Prostate gland (tissue), 2 donors: ENCODE measurements around the gene SCGB1C1. TPM values are rescaled to one million over a fixed set of nuclear protein-coding genes. Genes with fewer than 3 reads are reported as not detected.
A peak's percentile ranks its signal among the peaks of the same experiment; 100 is the strongest.

ENCODE experiments used
- DNase-seq: peaks from one replicate; pipeline ENCODE4 v3.0.0-alpha.2; 2019; ENCODE audit warnings: low spot score
- H3K27ac ChIP-seq, 2 donors: fragments of 200-600 bp; sonication (generic); 2 replicates each; pipeline ENCODE4 v1.5.1; 2017 to 2019
- H3K27me3 ChIP-seq: fragments of 200-600 bp; sonication (generic); replicated peaks from 2 replicates; pipeline ENCODE4 v1.5.1; 2019; ENCODE audit not compliant: insufficient read depth
- H3K36me3 ChIP-seq, 2 donors: fragments of 200-600 bp; sonication (generic); 1 replicate in 1 of 2; 2 replicates in 1 of 2; pipeline versions ENCODE4 v1.5.1 to v1.8.1; 2017 to 2019
- H3K4me1 ChIP-seq: fragments of 200-600 bp; sonication (generic); replicated peaks from 2 replicates; pipeline ENCODE4 v1.5.1; 2019
- H3K4me3 ChIP-seq, 2 donors: fragments of 200-600 bp; sonication (generic); 2 replicates each; pipeline ENCODE4 v1.5.1; 2017 to 2019
- H3K9me3 ChIP-seq: fragments of 200-600 bp; sonication (generic); 2 replicates; pipeline ENCODE4 v1.5.1; 2017
- POLR2A ChIP-seq: fragments of 450-650 bp; IDR thresholded peaks from one replicate; pipeline ENCODE4 v1.6.1; 2016; ENCODE audit warnings: antibody characterized with exemption, mild to moderate bottlenecking
- POLR2AphosphoS5 ChIP-seq: sonication (generic); formaldehyde crosslinking; IDR thresholded peaks from one replicate; pipeline ENCODE4 v1.6.1; 2017; ENCODE audit warnings: antibody characterized with exemption
- WGBS: methylation state at CpG from one replicate; pipeline ENCODE4 v1.1.5; 2018; 5-methylcytosine and 5-hydroxymethylcytosine counted together
- intact Hi-C: fragments of 100-400 bp; cut with DNase I; formaldehyde crosslinking; loops from one replicate; pipeline ENCODE4 v1.14.2; 2022
- total RNA-seq, 2 donors: library from RNA; depleted of rRNA; stranded (reverse); fragments of >200 nt; gene quantifications; one replicate each; pipeline ENCODE4 v1.1.0, GENCODE V29; 2016
- TF ChIP-seq, protein P1 (sequence below), 4 experiments: fragments of 200-600 bp in 2 of 4; fragments of 450-650 bp in 2 of 4; sonication (generic) in 2 of 4; IDR thresholded peaks; 1 replicate in 3 of 4; 2 replicates in 1 of 4; pipeline ENCODE4 v1.5.1; 2016 to 2019; ENCODE audit warnings: antibody characterized with exemption in 4 of 4, mild to moderate bottlenecking in 2 of 4, moderate library complexity in 2 of 4

The SCGB1C1 gene
- total RNA-seq, 2 donors from 2014 or later, result not detected

DNA sequence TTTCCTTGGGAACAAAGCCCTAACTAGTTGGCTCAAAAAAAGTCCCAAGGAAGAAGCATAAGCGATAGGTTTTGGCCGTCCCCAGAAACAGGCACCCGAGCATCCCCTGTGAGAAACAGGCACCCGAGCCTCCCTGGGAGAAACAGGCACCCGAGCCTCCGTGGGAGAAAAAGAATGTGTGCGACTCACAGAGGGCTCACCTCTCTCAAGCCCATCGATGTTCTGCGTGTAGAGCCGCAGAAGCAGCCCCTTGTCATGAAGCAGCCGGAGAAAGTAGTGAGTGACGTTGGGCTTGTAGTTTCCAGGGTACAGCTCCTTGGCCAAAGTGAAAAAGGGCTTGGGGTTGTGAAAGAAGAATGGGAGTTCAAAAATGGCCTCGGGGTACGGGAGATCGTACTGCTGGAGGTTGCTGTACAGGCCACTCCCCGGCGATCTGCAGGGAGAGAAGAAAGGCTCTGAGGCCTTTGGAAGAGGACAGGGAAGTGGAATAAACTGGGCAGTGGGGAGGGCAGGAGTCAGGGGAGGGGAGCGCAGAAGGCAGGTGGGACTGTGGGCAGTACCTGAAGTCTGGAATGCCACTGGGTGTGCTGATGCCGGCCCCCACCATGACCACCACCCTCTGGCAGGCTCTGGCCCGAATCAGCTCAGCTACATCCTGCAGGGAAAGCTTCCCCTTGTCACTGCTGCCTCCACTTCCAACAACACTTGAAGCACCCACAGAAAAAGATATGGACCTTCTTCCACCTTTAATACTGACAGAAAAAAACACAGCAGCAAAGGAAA lies 40.1 kb downstream of the SCGB1C1 start:
- DNase-seq, result no peak
- H3K4me3 ChIP-seq, result no peak overlapping the region
- H3K27ac ChIP-seq, result no peak overlapping the region
- intact Hi-C loops, result loop anchor here (10.0 kb wide), 1 partner anchor 272 kb away; the partner anchor contains the start of gene RNH1
- H3K4me1 ChIP-seq, result no peaks in the 10 kb centered on the region
- H3K36me3 ChIP-seq, result no peaks in the 10 kb centered on the region
- TF ChIP-seq POLR2AphosphoS5 (no peak), POLR2A (no peak)
- TF ChIP-seq, protein P1, sequence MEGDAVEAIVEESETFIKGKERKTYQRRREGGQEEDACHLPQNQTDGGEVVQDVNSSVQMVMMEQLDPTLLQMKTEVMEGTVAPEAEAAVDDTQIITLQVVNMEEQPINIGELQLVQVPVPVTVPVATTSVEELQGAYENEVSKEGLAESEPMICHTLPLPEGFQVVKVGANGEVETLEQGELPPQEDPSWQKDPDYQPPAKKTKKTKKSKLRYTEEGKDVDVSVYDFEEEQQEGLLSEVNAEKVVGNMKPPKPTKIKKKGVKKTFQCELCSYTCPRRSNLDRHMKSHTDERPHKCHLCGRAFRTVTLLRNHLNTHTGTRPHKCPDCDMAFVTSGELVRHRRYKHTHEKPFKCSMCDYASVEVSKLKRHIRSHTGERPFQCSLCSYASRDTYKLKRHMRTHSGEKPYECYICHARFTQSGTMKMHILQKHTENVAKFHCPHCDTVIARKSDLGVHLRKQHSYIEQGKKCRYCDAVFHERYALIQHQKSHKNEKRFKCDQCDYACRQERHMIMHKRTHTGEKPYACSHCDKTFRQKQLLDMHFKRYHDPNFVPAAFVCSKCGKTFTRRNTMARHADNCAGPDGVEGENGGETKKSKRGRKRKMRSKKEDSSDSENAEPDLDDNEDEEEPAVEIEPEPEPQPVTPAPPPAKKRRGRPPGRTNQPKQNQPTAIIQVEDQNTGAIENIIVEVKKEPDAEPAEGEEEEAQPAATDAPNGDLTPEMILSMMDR (IDR thresholded peaks at IDR 0.05), result no peak
- 88% methylated on average over 20 of the region's 20 CpGs for WGBS
- no peaks in the 10 kb centered on the region for H3K9me3 ChIP-seq
- no peaks in the 10 kb centered on the region for H3K27me3 ChIP-seq

DNA sequence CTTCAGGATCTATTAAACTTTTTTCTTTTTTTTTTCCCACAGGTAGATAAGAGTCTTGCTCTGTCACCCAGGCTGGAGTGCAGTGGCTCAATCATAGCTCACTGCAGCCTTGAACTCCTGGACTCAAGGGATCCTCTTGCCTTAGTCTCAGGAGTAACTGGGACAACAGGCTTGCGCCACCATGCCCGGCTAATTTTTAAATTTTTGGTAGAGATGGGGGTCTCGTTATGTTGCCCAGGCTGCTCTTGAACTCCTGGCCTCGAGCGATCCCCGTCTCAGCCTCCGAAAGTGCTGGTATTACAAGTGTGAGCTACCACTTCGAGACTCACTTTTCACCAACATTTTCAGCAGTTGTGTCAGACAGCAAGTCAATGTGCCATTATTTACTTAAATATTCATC lies 42.3 kb downstream of the SCGB1C1 start:
- TF ChIP-seq POLR2AphosphoS5, result no peak
- TF ChIP-seq, protein P1 (IDR thresholded peaks at IDR 0.05), result no peak
- TF ChIP-seq POLR2A, result no peak
- WGBS, result 70% methylated on average over 8 of the region's 8 CpGs
- H3K36me3 ChIP-seq, result no peaks in the 10 kb centered on the region
- peak overlapping the region; percentile 90 to 95 for H3K4me3 ChIP-seq
- H3K9me3 ChIP-seq, result no peaks in the 10 kb centered on the region
- no peaks in the 10 kb centered on the region for H3K27me3 ChIP-seq
- H3K27ac ChIP-seq, result peak overlapping the region; percentile 98
- no peak for DNase-seq
- H3K4me1 ChIP-seq, result peaks cover 8% of the 10 kb centered on the region
- intact Hi-C loops, result loop anchor here (5.0 to 10.0 kb wide), 2 partner anchors 122 to 270 kb away; partner anchors contain the start of gene RNH1

DNA sequence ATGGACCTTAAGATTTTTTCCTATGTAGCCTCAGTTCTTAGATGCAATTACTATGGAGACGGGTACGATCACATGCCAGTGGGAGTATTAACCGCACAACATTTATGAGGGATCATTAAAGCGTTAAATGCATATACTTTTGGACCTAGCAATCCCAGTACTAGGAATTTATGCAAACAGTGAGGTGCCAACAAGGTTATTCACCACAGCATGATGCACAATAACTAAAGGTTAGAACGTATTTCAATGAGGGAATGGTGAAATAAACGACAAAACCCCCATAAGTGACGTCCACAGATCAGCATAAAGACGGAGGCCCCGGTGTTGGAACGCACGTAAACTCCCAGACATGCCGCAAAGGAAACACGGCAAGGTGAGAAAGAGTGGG lies 42.7 kb downstream of the SCGB1C1 start:
- Histone ChIP-seq H3K4me1 (peaks cover 8% of the 10 kb centered on the region), H3K36me3 (no peaks in the 10 kb centered on the region), H3K4me3 (peak overlapping the region; percentile 90 to 95), H3K9me3 (no peaks in the 10 kb centered on the region), H3K27ac (peak overlapping the region; percentile 98), H3K27me3 (no peaks in the 10 kb centered on the region)
- intact Hi-C loops, result loop anchor here (5.0 to 10.0 kb wide), 2 partner anchors 122 to 269 kb away; partner anchors contain the start of gene RNH1
- no peak for TF ChIP-seq POLR2AphosphoS5
- no peak for TF ChIP-seq POLR2A
- TF ChIP-seq, protein P1 (IDR thresholded peaks at IDR 0.05), result no peak
- WGBS, result 1% methylated on average over 13 of the region's 13 CpGs
- no peak for DNase-seq

DNA sequence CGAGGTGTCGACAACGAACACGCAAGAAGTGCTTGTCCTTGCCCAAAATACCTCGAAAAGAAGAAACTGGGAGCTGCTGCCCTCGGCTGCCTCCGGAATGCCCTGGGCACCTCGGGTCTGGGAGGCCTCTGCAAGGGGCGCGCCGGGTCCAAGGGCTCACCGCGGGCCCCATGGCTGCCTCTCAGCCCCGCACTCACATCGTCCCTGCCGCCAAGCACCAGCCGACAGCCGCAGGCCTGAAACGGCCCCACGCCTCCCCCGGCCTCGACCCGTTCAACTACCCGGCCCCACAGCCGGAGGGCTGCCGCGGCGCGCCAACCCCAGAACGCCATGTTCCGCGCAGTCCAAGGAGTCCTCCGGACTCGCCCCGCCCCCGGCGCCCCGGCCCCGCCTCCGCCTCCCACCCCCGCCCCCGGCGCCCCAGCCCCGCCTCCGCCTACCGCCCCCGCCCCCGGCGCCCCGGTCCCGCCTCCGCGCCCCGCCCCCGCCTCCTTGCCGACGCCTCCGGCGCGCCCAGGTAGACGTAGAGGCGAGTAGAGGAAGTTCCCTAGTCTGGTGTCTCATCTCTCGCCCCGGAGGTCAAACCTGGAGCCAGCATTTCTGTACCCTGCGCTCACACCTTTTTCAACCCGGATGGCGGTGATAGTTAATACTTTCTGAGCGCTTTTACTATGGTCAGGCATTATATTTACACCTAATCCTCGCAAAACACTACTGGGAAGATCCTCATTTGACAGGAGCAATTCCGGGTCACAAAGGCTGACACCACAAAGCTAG lies 43.3 kb downstream of the SCGB1C1 start, which contains the start of gene SIRT3:
TSS of gene SIRT3 (minus strand) at position 346 of the 777 bp plus-strand sequence. CDS start at position 332, 14 bp downstream.
- DNase-seq, result peak; percentile 86
- Histone ChIP-seq H3K4me3 (peak within 1 kb of the TSS; percentile 90 to 95), H3K4me1 (peaks cover 10% of the 10 kb centered on the region), H3K27ac (peak within 1 kb of the TSS; percentile 98), H3K27me3 (no peaks in the 10 kb centered on the region), H3K9me3 (no peaks in the 10 kb centered on the region), H3K36me3 (no peaks in the 10 kb centered on the region)
- TF ChIP-seq, protein P1 (IDR thresholded peaks at IDR 0.05), result peak in 1 of 4 experiments; percentile 48
- TF ChIP-seq POLR2A, result peak; percentile 68
- TF ChIP-seq POLR2AphosphoS5, result no peak
- intact Hi-C loops, result loop anchor here (2.0 to 10.0 kb wide), 3 partner anchors 29 to 269 kb away; partner anchors contain the start of genes BET1L, RIC8A and RNH1
- 1% methylated on average over 41 of the region's 70 CpGs for WGBS
